A673 (cell line): ENCODE measurements around the gene KCTD20.

Experiments used
- CTCF ChIP-seq: fragments of 300-800, 200-600 bp; sonication (generic); conservative IDR thresholded peaks from 2 replicates; pipeline ENCODE4 v1.5.1; 2017; ENCODE audit warnings: low read depth, mild to moderate bottlenecking, antibody characterized with exemption, low read length, moderate library complexity, mixed read lengths
- EZH2 ChIP-seq: fragments of 200-600 bp; sonication (generic); IDR thresholded peaks from 2 replicates; pipeline ENCODE4 v1.6.1; 2017; ENCODE audit warnings: borderline replicate concordance, low read depth, mild to moderate bottlenecking, mixed read lengths, antibody characterized with exemption, low read length; ENCODE audit not compliant: poor library complexity, severe bottlenecking

GRCh38 chr6:36504181-36504580 is 61.4 kb downstream of the KCTD20 start:
- no peak for TF ChIP-seq CTCF
- TF ChIP-seq EZH2 = no peak
